Measurements from ENCODE around the gene COMMD9.

COMMD9 gene

GRCh38 chr11:36258730-36259360 lies 30.4 kb downstream of the COMMD9 start:
- peaks cover 40% of the 10 kb centered on the region for H3K27me3 Mint-ChIP-seq
- no peaks in the 10 kb centered on the region for H3K36me3 Mint-ChIP-seq (ENCODE audit: low read depth)
- H3K4me3 Mint-ChIP-seq, result no peak overlapping the region
- H3K27ac Mint-ChIP-seq, result no peak overlapping the region
- no peaks in the 10 kb centered on the region for H3K4me1 Mint-ChIP-seq (ENCODE audit: low read depth)
- no peaks in the 10 kb centered on the region for H3K9me3 Mint-ChIP-seq
- intact Hi-C loops (cut with micrococcal nuclease), result loop anchor here (2.0 kb wide), 1 partner anchor 642 kb away; no protein-coding TSS in a partner anchor

GRCh38 chr11:36257351-36257750 lies 31.9 kb downstream of the COMMD9 start:
- no peaks in the 10 kb centered on the region for H3K9me3 Mint-ChIP-seq
- H3K4me1 Mint-ChIP-seq (ENCODE audit: low read depth), result no peaks in the 10 kb centered on the region
- no peak overlapping the region for H3K4me3 Mint-ChIP-seq
- H3K27ac Mint-ChIP-seq, result no peak overlapping the region
- H3K27me3 Mint-ChIP-seq, result peaks cover 39% of the 10 kb centered on the region
- intact Hi-C loops (cut with micrococcal nuclease), result no loop called here
- no peaks in the 10 kb centered on the region for H3K36me3 Mint-ChIP-seq (ENCODE audit: low read depth)

- H3K9me3 Mint-ChIP-seq, result no peaks in the 10 kb centered on the region
Measured at GRCh38 chr11:36254713-36255112, 34.5 kb downstream of the COMMD9 start.

GRCh38 chr11:36253238-36253637 lies 36.0 kb downstream of the COMMD9 start:
- Mint-ChIP-seq H3K4me1 (ENCODE audit: low read depth) (peaks cover 5% of the 10 kb centered on the region), H3K27me3 (peaks cover 21% of the 10 kb centered on the region), H3K27ac (no peak overlapping the region), H3K9me3 (no peaks in the 10 kb centered on the region), H3K4me3 (no peak overlapping the region), H3K36me3 (ENCODE audit: low read depth) (no peaks in the 10 kb centered on the region)
- intact Hi-C loops (cut with micrococcal nuclease), result no loop called here

More at GRCh38 chr11:36254713-36255112, 34.5 kb downstream of the COMMD9 start:
- intact Hi-C loops (cut with micrococcal nuclease), result no loop called here
- peaks cover 30% of the 10 kb centered on the region for H3K27me3 Mint-ChIP-seq
- no peaks in the 10 kb centered on the region for H3K36me3 Mint-ChIP-seq (ENCODE audit: low read depth)
- no peaks in the 10 kb centered on the region for H3K4me1 Mint-ChIP-seq (ENCODE audit: low read depth)
- H3K27ac Mint-ChIP-seq, result no peak overlapping the region
- no peak overlapping the region for H3K4me3 Mint-ChIP-seq

- Mint-ChIP-seq H3K27ac (no peak overlapping the region), H3K4me3 (no peak overlapping the region), H3K27me3 (peaks cover 21% of the 10 kb centered on the region), H3K36me3 (ENCODE audit: low read depth) (no peaks in the 10 kb centered on the region), H3K9me3 (no peaks in the 10 kb centered on the region), H3K4me1 (ENCODE audit: low read depth) (peaks cover 10% of the 10 kb centered on the region)
- intact Hi-C loops (cut with micrococcal nuclease), result no loop called here
Measured at GRCh38 chr11:36251823-36252222, 37.4 kb downstream of the COMMD9 start.

- H3K27me3 Mint-ChIP-seq, result peaks cover 20% of the 10 kb centered on the region
- intact Hi-C loops (cut with micrococcal nuclease), result no loop called here
Measured at GRCh38 chr11:36249246-36249645, 40.0 kb downstream of the COMMD9 start.

GRCh38 chr11:36248436-36248835 lies 40.8 kb downstream of the COMMD9 start:
- H3K36me3 Mint-ChIP-seq (ENCODE audit: low read depth), result no peaks in the 10 kb centered on the region
- intact Hi-C loops (cut with micrococcal nuclease), result no loop called here
- H3K4me3 Mint-ChIP-seq, result no peak overlapping the region
- no peak overlapping the region for H3K27ac Mint-ChIP-seq
- H3K9me3 Mint-ChIP-seq, result no peaks in the 10 kb centered on the region
- peaks cover 10% of the 10 kb centered on the region for H3K4me1 Mint-ChIP-seq (ENCODE audit: low read depth)
- H3K27me3 Mint-ChIP-seq, result peaks cover 19% of the 10 kb centered on the region

More at GRCh38 chr11:36249246-36249645, 40.0 kb downstream of the COMMD9 start:
- H3K36me3 Mint-ChIP-seq (ENCODE audit: low read depth), result no peaks in the 10 kb centered on the region
- H3K27ac Mint-ChIP-seq, result no peak overlapping the region
- no peaks in the 10 kb centered on the region for H3K9me3 Mint-ChIP-seq
- no peak overlapping the region for H3K4me3 Mint-ChIP-seq
- peaks cover 10% of the 10 kb centered on the region for H3K4me1 Mint-ChIP-seq (ENCODE audit: low read depth)

- Mint-ChIP-seq H3K4me1 (ENCODE audit: low read depth) (peaks cover 10% of the 10 kb centered on the region), H3K9me3 (no peaks in the 10 kb centered on the region), H3K36me3 (ENCODE audit: low read depth) (no peaks in the 10 kb centered on the region), H3K27me3 (peaks cover 16% of the 10 kb centered on the region), H3K4me3 (no peak overlapping the region), H3K27ac (no peak overlapping the region)
- intact Hi-C loops (cut with micrococcal nuclease), result no loop called here
Measured at GRCh38 chr11:36247493-36247892, 41.7 kb downstream of the COMMD9 start.

GRCh38 chr11:36243641-36244040 lies 45.6 kb downstream of the COMMD9 start:
- H3K4me3 Mint-ChIP-seq, result no peak overlapping the region
- H3K27me3 Mint-ChIP-seq, result peaks cover 12% of the 10 kb centered on the region
- H3K27ac Mint-ChIP-seq, result no peak overlapping the region
- H3K36me3 Mint-ChIP-seq (ENCODE audit: low read depth), result no peaks in the 10 kb centered on the region
- H3K9me3 Mint-ChIP-seq, result no peaks in the 10 kb centered on the region
- intact Hi-C loops (cut with micrococcal nuclease), result no loop called here
- peaks cover 15% of the 10 kb centered on the region for H3K4me1 Mint-ChIP-seq (ENCODE audit: low read depth)

GRCh38 chr11:36241497-36241896 lies 47.7 kb downstream of the COMMD9 start:
- intact Hi-C loops (cut with micrococcal nuclease), result no loop called here
- no peak overlapping the region for H3K27ac Mint-ChIP-seq
- peaks cover 5% of the 10 kb centered on the region for H3K27me3 Mint-ChIP-seq

GRCh38 chr11:36240801-36241200 lies 48.4 kb downstream of the COMMD9 start:
- intact Hi-C loops (cut with micrococcal nuclease), result no loop called here
- H3K9me3 Mint-ChIP-seq, result no peaks in the 10 kb centered on the region
- no peak overlapping the region for H3K4me3 Mint-ChIP-seq
- no peak overlapping the region for H3K27ac Mint-ChIP-seq
- peaks cover 13% of the 10 kb centered on the region for H3K4me1 Mint-ChIP-seq (ENCODE audit: low read depth)
- peaks cover 5% of the 10 kb centered on the region for H3K27me3 Mint-ChIP-seq
- no peaks in the 10 kb centered on the region for H3K36me3 Mint-ChIP-seq (ENCODE audit: low read depth)

More at GRCh38 chr11:36241497-36241896, 47.7 kb downstream of the COMMD9 start:
- Mint-ChIP-seq H3K9me3 (no peaks in the 10 kb centered on the region), H3K4me3 (no peak overlapping the region), H3K36me3 (ENCODE audit: low read depth) (no peaks in the 10 kb centered on the region), H3K4me1 (ENCODE audit: low read depth) (peaks cover 13% of the 10 kb centered on the region)

- no peaks in the 10 kb centered on the region for H3K9me3 Mint-ChIP-seq
- H3K27ac Mint-ChIP-seq, result no peak overlapping the region
- no peaks in the 10 kb centered on the region for H3K36me3 Mint-ChIP-seq (ENCODE audit: low read depth)
- no peak overlapping the region for H3K4me3 Mint-ChIP-seq
- intact Hi-C loops (cut with micrococcal nuclease), result no loop called here
- H3K27me3 Mint-ChIP-seq, result peaks cover 4% of the 10 kb centered on the region
- H3K4me1 Mint-ChIP-seq (ENCODE audit: low read depth), result peaks cover 13% of the 10 kb centered on the region
Measured at GRCh38 chr11:36240173-36240572, 49.1 kb downstream of the COMMD9 start.

GRCh38 chr11:36239636-36240035 lies 49.6 kb downstream of the COMMD9 start:
- Mint-ChIP-seq H3K36me3 (ENCODE audit: low read depth) (no peaks in the 10 kb centered on the region), H3K9me3 (no peaks in the 10 kb centered on the region)

GRCh38 chr11:36238881-36239280 lies 50.3 kb downstream of the COMMD9 start:
- intact Hi-C loops (cut with micrococcal nuclease), result no loop called here
- Mint-ChIP-seq H3K9me3 (no peaks in the 10 kb centered on the region), H3K4me3 (no peak overlapping the region), H3K27ac (no peak overlapping the region), H3K36me3 (ENCODE audit: low read depth) (no peaks in the 10 kb centered on the region), H3K4me1 (ENCODE audit: low read depth) (peaks cover 13% of the 10 kb centered on the region), H3K27me3 (peaks cover 4% of the 10 kb centered on the region)

More at GRCh38 chr11:36239636-36240035, 49.6 kb downstream of the COMMD9 start:
- intact Hi-C loops (cut with micrococcal nuclease), result no loop called here
- peaks cover 4% of the 10 kb centered on the region for H3K27me3 Mint-ChIP-seq
- H3K27ac Mint-ChIP-seq, result no peak overlapping the region
- no peak overlapping the region for H3K4me3 Mint-ChIP-seq
- H3K4me1 Mint-ChIP-seq (ENCODE audit: low read depth), result peaks cover 13% of the 10 kb centered on the region
